Duodenal mucosa (tissue), 2 donors: Measurements from ENCODE around the gene PTPRM.

ENCODE experiments used
- H3K27ac ChIP-seq: one replicate; pipeline ENCODE4 v1.7.0; 2013; ENCODE audit warnings: low read depth, low read length
- H3K27me3 ChIP-seq, 2 donors: one replicate each; pipeline ENCODE4 v1.7.0; 2013; ENCODE audit warnings: low read length in 2 of 2, control low read depth in 1 of 2; ENCODE audit not compliant: insufficient read depth in 2 of 2, control insufficient read depth in 1 of 2
- H3K36me3 ChIP-seq, 2 donors: one replicate each; pipeline ENCODE4 v1.7.0; 2013; ENCODE audit warnings: low read length in 2 of 2, control low read depth in 1 of 2; ENCODE audit not compliant: insufficient read depth in 2 of 2, control insufficient read depth in 1 of 2
- H3K4me1 ChIP-seq, 2 donors: one replicate each; pipeline ENCODE4 v1.7.0; 2013; ENCODE audit warnings: low read length in 2 of 2, control low read depth in 1 of 2; ENCODE audit not compliant: insufficient read depth in 2 of 2, control insufficient read depth in 1 of 2
- H3K4me3 ChIP-seq, 2 donors: one replicate each; pipeline ENCODE4 v1.7.0; 2013; ENCODE audit warnings: low read length in 2 of 2, low read depth in 1 of 2
- H3K9ac ChIP-seq, 2 donors: one replicate each; pipeline ENCODE4 v1.7.0; 2013; ENCODE audit warnings: low read length in 2 of 2, low read depth in 1 of 2
- H3K9me3 ChIP-seq, 2 donors: one replicate each; pipeline ENCODE4 v1.7.0; 2013; ENCODE audit warnings: low read length in 2 of 2, control low read depth in 1 of 2; ENCODE audit not compliant: control insufficient read depth in 1 of 2

Gene PTPRM

DNA sequence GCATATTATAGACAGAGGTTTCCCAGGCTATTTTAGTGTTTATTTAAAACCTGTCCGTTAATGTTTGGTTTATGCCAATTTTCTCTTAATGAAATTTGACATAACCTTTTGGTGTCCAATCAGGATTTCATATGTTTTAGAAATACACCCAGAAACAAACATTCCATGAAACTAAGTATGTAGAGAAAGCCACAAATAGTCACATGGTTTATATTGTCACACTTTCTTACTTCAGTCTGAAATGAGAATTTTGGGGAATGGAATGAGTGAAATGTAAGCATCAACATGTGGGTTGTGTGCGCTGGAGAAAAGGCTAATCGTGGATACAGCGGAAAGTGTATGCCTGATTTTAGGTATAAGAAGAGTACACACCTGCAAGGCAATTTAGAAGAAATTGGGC is 765.2 kb downstream of the PTPRM start:
- H3K27me3 ChIP-seq = no peaks in the 10 kb centered on the region
- no peaks in the 10 kb centered on the region for H3K36me3 ChIP-seq
- no peak overlapping the region for H3K27ac ChIP-seq
- no peak overlapping the region for H3K4me3 ChIP-seq
- H3K9me3 ChIP-seq = no peaks in the 10 kb centered on the region
- H3K4me1 ChIP-seq = peaks cover 0 to 7% of the 10 kb centered on the region in 2 donors
- H3K9ac ChIP-seq = no peak overlapping the region

GRCh38 chr18:8333961-8334360 is 766.8 kb downstream of the PTPRM start:
- Histone ChIP-seq H3K4me3 (no peak overlapping the region), H3K27ac (no peak overlapping the region), H3K9me3 (no peaks in the 10 kb centered on the region), H3K27me3 (no peaks in the 10 kb centered on the region), H3K4me1 (peaks cover 0 to under 1% of the 10 kb centered on the region in 2 donors), H3K9ac (no peak overlapping the region), H3K36me3 (no peaks in the 10 kb centered on the region)

- no peak overlapping the region for H3K4me3 ChIP-seq
- no peaks in the 10 kb centered on the region for H3K4me1 ChIP-seq
- no peaks in the 10 kb centered on the region for H3K36me3 ChIP-seq
- no peaks in the 10 kb centered on the region for H3K9me3 ChIP-seq
- no peak overlapping the region for H3K27ac ChIP-seq
- no peaks in the 10 kb centered on the region for H3K27me3 ChIP-seq
- no peak overlapping the region for H3K9ac ChIP-seq
Observed at GRCh38 chr18:8337211-8337610, 770.1 kb downstream of the PTPRM start.

GRCh38 chr18:8339210-8339609 is 772.1 kb downstream of the PTPRM start:
- Histone ChIP-seq H3K4me3 (no peak overlapping the region), H3K27ac (no peak overlapping the region), H3K4me1 (no peaks in the 10 kb centered on the region), H3K27me3 (no peaks in the 10 kb centered on the region), H3K36me3 (no peaks in the 10 kb centered on the region), H3K9ac (no peak overlapping the region), H3K9me3 (no peaks in the 10 kb centered on the region)

- Histone ChIP-seq H3K4me3 (no peak overlapping the region), H3K4me1 (no peaks in the 10 kb centered on the region), H3K27ac (no peak overlapping the region), H3K9me3 (no peaks in the 10 kb centered on the region), H3K36me3 (no peaks in the 10 kb centered on the region), H3K27me3 (no peaks in the 10 kb centered on the region), H3K9ac (no peak overlapping the region)
Observed at GRCh38 chr18:8339952-8340351, 772.8 kb downstream of the PTPRM start.

GRCh38 chr18:8341481-8342230 is 774.5 kb downstream of the PTPRM start:
- Histone ChIP-seq H3K4me3 (no peak overlapping the region), H3K27ac (no peak overlapping the region), H3K27me3 (no peaks in the 10 kb centered on the region), H3K9ac (no peak overlapping the region), H3K36me3 (no peaks in the 10 kb centered on the region), H3K9me3 (no peaks in the 10 kb centered on the region), H3K4me1 (no peaks in the 10 kb centered on the region)

DNA sequence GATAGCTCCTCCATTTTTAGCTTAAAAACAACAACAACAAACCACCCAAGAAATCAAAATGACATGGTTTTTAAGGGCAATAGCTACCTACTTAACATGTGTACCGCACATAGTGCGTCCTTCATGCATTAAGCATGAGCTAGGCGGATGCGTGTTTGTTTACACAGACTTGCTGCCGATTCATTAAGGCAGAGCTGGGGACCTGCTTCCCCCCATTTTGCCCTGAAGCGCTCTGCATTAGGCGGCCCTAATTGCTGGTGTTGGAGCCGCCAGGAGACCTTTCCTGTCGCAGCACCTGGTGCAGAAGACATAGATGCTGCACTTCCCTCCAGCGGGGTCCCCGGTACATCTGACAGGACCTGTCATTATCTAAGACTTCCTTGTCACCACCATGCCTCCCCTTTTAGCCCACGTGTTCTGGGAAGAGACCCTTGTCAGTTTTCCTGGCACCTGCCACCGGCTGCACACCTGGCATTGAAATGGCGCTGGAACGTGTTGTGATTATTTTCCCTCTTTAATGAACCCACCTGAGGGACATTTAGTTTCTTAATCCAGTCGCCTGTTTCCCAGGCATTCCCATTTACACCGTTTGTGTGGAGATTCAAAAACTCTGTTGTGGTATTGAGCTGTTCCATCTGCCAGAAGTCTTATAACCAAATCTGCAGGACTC is 781.1 kb downstream of the PTPRM start:
- H3K36me3 ChIP-seq = no peaks in the 10 kb centered on the region
- no peaks in the 10 kb centered on the region for H3K27me3 ChIP-seq
- no peaks in the 10 kb centered on the region for H3K9me3 ChIP-seq

DNA sequence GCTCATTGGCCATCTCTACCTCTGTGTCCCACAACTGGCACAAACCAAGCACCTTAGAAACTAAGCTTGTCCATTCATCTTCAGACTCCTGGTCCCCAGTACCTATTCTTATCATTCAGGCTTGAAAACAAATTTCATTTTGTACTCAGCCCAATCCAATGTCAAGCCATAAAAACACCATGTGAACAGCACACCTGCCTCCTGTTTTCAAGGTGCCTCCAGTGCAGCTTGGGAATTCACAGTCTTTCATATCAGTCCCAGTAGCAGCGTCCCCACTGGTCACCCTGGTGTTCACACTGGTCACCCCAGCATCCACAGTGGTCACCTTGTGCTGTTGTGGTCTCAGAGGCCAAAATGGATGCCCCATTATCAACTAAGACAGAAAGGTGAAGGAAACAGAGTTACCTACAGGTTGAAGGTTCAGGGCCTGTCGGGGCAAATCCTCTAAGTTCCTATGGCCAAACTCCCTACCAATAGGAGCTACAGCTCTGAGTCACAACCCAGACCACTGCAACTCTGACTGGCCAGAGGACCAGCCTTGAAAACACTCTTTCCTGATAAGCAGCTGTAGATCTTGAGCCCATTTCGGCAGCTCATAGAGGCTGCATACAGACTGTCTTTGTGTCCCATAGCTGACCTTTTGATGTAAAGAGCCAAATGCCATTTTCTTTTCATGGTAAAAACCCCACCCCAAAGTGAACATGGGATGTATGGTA is 782.6 kb downstream of the PTPRM start:
- no peaks in the 10 kb centered on the region for H3K9me3 ChIP-seq
- H3K27ac ChIP-seq = no peak overlapping the region
- no peak overlapping the region for H3K4me3 ChIP-seq
- no peaks in the 10 kb centered on the region for H3K27me3 ChIP-seq
- H3K36me3 ChIP-seq = no peaks in the 10 kb centered on the region
- H3K9ac ChIP-seq = no peak overlapping the region
- no peaks in the 10 kb centered on the region for H3K4me1 ChIP-seq

More for the DNA sequence above, 781.1 kb downstream of the PTPRM start:
- no peak overlapping the region for H3K9ac ChIP-seq
- H3K4me3 ChIP-seq = no peak overlapping the region
- H3K4me1 ChIP-seq = no peaks in the 10 kb centered on the region
- no peak overlapping the region for H3K27ac ChIP-seq

DNA sequence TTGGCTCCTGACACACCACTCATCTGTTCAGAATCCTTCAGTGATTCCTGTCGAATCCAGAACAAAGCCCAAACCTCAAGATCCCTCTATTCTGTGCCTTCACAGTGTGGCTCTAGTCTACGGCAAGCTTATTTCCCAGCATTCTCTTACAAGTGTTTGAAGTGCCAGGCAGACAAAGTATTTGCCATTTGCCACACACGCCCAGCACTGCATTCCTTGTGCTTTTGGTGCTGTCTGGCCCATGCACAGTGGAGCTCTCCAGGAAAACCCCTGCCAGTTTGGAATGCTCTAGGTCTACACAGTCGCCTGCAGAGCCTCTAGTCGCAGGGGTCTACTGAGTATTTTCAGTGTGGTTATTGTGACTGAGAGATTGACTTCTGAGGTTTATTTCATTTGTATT is 783.5 kb downstream of the PTPRM start:
- Histone ChIP-seq H3K27me3 (no peaks in the 10 kb centered on the region), H3K27ac (no peak overlapping the region), H3K36me3 (no peaks in the 10 kb centered on the region), H3K4me1 (no peaks in the 10 kb centered on the region), H3K9ac (no peak overlapping the region), H3K9me3 (no peaks in the 10 kb centered on the region), H3K4me3 (no peak overlapping the region)

GRCh38 chr18:8351161-8351560 is 784.0 kb downstream of the PTPRM start:
- no peaks in the 10 kb centered on the region for H3K4me1 ChIP-seq
- no peaks in the 10 kb centered on the region for H3K27me3 ChIP-seq
- H3K9me3 ChIP-seq = no peaks in the 10 kb centered on the region
- no peaks in the 10 kb centered on the region for H3K36me3 ChIP-seq
- H3K27ac ChIP-seq = no peak overlapping the region
- no peak overlapping the region for H3K4me3 ChIP-seq
- no peak overlapping the region for H3K9ac ChIP-seq
